ENCODE data around the gene NMNAT2. TPM values are rescaled to one million over a fixed set of nuclear protein-coding genes. Genes with fewer than 3 reads are reported as not detected.

Gene NMNAT2
- total RNA-seq, 1 donor from 2014 or later, result 1.7 TPM

GRCh38 chr1:183361081-183361480, 57.1 kb downstream of the NMNAT2 start:
- Histone ChIP-seq H3K36me3 (no peaks in the 10 kb centered on the region), H3K4me1 (no peaks in the 10 kb centered on the region), H3K4me3 (no peak overlapping the region), H3K27ac (no peak overlapping the region), H3K27me3 (no peaks in the 10 kb centered on the region), H3K9me3 (no peaks in the 10 kb centered on the region)
- intact Hi-C loops (cut with DNase I), result no loop called here
- TF ChIP-seq POLR2A (IDR thresholded peaks at IDR 0.05), result no peak
- no peak for TF ChIP-seq CTCF (IDR thresholded peaks at IDR 0.05)
- TF ChIP-seq POLR2AphosphoS5 (IDR thresholded peaks at IDR 0.05; ENCODE audit: insufficient read depth in 1 of 2, low read depth in 1 of 2), result no peak
- DNase-seq (ENCODE audit: extremely low spot score in 2 of 2), result no peak

- intact Hi-C loops (cut with DNase I), result no loop called here
- no peak overlapping the region for H3K27ac ChIP-seq
- no peaks in the 10 kb centered on the region for H3K4me1 ChIP-seq
- H3K9me3 ChIP-seq, result no peaks in the 10 kb centered on the region
- H3K27me3 ChIP-seq, result no peaks in the 10 kb centered on the region
- no peak overlapping the region for H3K4me3 ChIP-seq
- no peaks in the 10 kb centered on the region for H3K36me3 ChIP-seq
- no peak for TF ChIP-seq POLR2AphosphoS5 (IDR thresholded peaks at IDR 0.05; ENCODE audit: insufficient read depth in 1 of 2, low read depth in 1 of 2)
- no peak for TF ChIP-seq POLR2A (IDR thresholded peaks at IDR 0.05)
- TF ChIP-seq CTCF (IDR thresholded peaks at IDR 0.05), result no peak
- no peak for DNase-seq (ENCODE audit: extremely low spot score in 2 of 2)
Measured at GRCh38 chr1:183360473-183360872, 57.7 kb downstream of the NMNAT2 start.

GRCh38 chr1:183356534-183357182, 61.5 kb downstream of the NMNAT2 start:
- DNase-seq (ENCODE audit: extremely low spot score in 2 of 2), result no peak
- TF ChIP-seq CTCF (IDR thresholded peaks at IDR 0.05) (no peak), POLR2AphosphoS5 (IDR thresholded peaks at IDR 0.05; ENCODE audit: insufficient read depth in 1 of 2, low read depth in 1 of 2) (no peak), POLR2A (IDR thresholded peaks at IDR 0.05) (no peak)
- H3K4me3 ChIP-seq, result no peak overlapping the region
- intact Hi-C loops (cut with DNase I), result no loop called here
- no peaks in the 10 kb centered on the region for H3K27me3 ChIP-seq
- no peaks in the 10 kb centered on the region for H3K36me3 ChIP-seq
- H3K4me1 ChIP-seq, result no peaks in the 10 kb centered on the region
- H3K27ac ChIP-seq, result no peak overlapping the region
- no peaks in the 10 kb centered on the region for H3K9me3 ChIP-seq

- intact Hi-C loops (cut with DNase I), result no loop called here
Measured at GRCh38 chr1:183355797-183356196, 62.4 kb downstream of the NMNAT2 start.

More at GRCh38 chr1:183355797-183356196, 62.4 kb downstream of the NMNAT2 start:
- Histone ChIP-seq H3K9me3 (no peaks in the 10 kb centered on the region), H3K36me3 (no peaks in the 10 kb centered on the region), H3K4me1 (no peaks in the 10 kb centered on the region), H3K27me3 (no peaks in the 10 kb centered on the region), H3K27ac (no peak overlapping the region), H3K4me3 (no peak overlapping the region)
- no peak for DNase-seq (ENCODE audit: extremely low spot score in 2 of 2)
- TF ChIP-seq CTCF (IDR thresholded peaks at IDR 0.05), result no peak
- no peak for TF ChIP-seq POLR2AphosphoS5 (IDR thresholded peaks at IDR 0.05; ENCODE audit: insufficient read depth in 1 of 2, low read depth in 1 of 2)
- no peak for TF ChIP-seq POLR2A (IDR thresholded peaks at IDR 0.05)
